Ectodermal cell (in vitro differentiated cells): ENCODE results near the gene YTHDC2.

Experiments
- H3K27ac ChIP-seq: 2 replicates; pipeline ENCODE4 v1.7.0; 2013; ENCODE audit warnings: mild to moderate bottlenecking, low read depth, low read length; ENCODE audit not compliant: insufficient read depth, poor library complexity, severe bottlenecking
- H3K27me3 ChIP-seq: 2 replicates; pipeline ENCODE4 v1.7.0; 2013; ENCODE audit warnings: mild to moderate bottlenecking, low read length; ENCODE audit not compliant: insufficient read depth, control insufficient read depth, poor library complexity, severe bottlenecking
- H3K36me3 ChIP-seq: one replicate; pipeline ENCODE4 v1.7.0; 2013; ENCODE audit warnings: low read length; ENCODE audit not compliant: control insufficient read depth, insufficient read depth
- H3K4me1 ChIP-seq: one replicate; pipeline ENCODE4 v1.7.0; 2013; ENCODE audit warnings: low read length; ENCODE audit not compliant: control insufficient read depth, insufficient read depth
- H3K4me3 ChIP-seq: 2 replicates; pipeline ENCODE4 v1.7.0; 2013; ENCODE audit warnings: low read depth, low read length, control low read depth; ENCODE audit not compliant: insufficient read depth
- H3K9me3 ChIP-seq: 2 replicates; pipeline ENCODE4 v1.7.0; 2013; ENCODE audit warnings: mild to moderate bottlenecking, low read length, moderate library complexity; ENCODE audit not compliant: control insufficient read depth
- WGBS, 2 experiments: methylation state at CpG; one replicate each; pipeline ENCODE4 v1.1.7; 2013; ENCODE audit warnings: missing lambda C conversion rate in 2 of 2; 5-methylcytosine and 5-hydroxymethylcytosine counted together

The YTHDC2 gene

DNA sequence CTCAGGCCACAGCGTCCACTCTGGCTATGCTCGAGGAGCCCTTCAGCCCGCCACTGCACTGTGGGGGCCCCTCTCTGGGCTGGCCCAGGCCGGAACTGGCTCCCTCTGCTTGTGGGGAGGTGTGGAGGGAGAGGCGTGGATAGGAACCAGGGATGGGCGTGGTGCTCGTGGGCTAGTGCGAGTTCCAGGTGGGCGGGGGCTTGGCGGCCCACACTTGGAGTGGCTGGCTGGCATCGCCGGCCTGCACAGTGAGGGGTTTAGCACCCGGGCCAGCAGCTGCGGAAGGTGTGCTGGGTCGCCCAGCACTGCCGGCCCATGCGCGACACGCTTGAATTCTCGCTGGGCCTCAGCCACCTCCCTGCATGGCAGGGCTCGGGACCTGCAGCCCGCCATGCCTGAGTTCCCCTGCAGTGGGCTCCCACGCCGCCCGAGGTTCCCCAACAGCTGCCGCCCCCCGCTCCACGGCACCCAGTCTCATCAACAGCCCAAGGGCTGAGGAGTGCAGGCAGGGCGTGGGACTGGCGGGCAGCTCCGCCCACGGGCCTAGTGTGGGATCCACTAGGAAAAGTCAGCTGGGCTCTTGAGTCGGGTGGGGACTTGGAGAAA lies 103.8 kb downstream of the YTHDC2 start:
- 96 to 97% methylated on average over 33 of the region's 33 CpGs for WGBS, 2 experiments
- Histone ChIP-seq H3K27ac (no peak overlapping the region), H3K9me3 (no peaks in the 10 kb centered on the region), H3K27me3 (no peaks in the 10 kb centered on the region), H3K36me3 (no peaks in the 10 kb centered on the region), H3K4me3 (no peak overlapping the region), H3K4me1 (no peaks in the 10 kb centered on the region)

DNA sequence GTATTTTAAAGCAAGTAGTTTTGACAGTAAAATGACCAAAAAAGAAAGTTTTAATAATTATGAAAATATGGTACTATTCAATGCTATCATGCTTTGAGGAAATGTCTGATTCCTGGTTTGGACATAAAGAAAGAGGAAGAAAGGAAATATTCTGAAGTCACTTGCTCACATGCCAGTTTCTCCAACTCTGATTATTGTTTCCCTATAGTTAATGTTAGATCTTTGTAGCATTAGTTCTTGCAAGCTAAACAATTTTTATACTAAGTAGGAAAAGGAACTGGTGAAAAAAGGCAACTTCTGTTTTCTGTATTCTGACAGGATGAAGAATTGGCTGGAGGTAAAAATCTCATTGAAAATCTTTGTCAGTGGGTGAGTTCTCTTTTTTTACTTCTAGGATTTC lies 119.5 kb downstream of the YTHDC2 start:
- Histone ChIP-seq H3K36me3 (no peaks in the 10 kb centered on the region), H3K4me1 (no peaks in the 10 kb centered on the region), H3K4me3 (no peak overlapping the region), H3K9me3 (no peaks in the 10 kb centered on the region), H3K27me3 (no peaks in the 10 kb centered on the region), H3K27ac (no peak overlapping the region)

DNA sequence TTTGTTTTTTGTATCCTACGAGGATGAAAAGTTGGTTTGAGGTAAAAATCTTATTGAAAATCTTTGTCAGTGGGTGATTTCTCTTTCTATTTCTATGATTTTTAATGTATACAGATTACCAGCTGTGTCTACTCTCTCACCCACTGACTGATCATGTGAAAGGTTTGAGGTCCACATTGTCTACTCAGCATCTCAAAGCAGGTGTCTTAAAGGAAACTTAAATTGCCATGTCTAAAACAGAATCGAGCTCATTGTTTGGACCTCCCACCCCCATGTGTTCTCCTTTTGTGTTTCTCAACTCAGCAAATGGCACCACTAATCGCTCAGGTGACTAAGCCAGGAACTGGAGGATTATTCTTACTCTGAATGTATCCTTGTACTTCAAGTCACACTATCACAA lies 121.5 kb downstream of the YTHDC2 start:
- no peaks in the 10 kb centered on the region for H3K9me3 ChIP-seq
- H3K4me3 ChIP-seq = no peak overlapping the region
- no peaks in the 10 kb centered on the region for H3K4me1 ChIP-seq
- H3K27me3 ChIP-seq = no peaks in the 10 kb centered on the region
- H3K36me3 ChIP-seq = no peaks in the 10 kb centered on the region
- H3K27ac ChIP-seq = no peak overlapping the region
- 83 to 89% methylated on average over 3 of the region's 3 CpGs for WGBS, 2 experiments

DNA sequence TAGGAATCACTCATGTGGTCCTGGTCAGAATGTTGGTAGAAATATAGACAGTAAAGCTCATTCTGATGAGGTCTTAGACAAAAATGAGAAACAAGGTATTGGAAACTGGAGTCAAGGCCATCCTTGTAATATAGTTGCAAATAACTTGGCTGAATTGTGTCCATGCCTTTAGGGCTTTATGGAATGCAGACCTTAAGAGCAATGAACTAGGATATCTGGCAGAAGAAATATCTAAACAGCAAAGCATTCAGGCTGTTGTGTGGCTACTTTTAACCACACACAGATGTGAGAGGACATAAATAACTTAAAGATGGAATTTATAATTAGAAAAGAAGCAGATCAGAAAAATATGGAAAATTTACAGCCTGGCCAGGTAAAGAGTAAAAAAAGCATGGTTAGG lies 128.2 kb downstream of the YTHDC2 start:
- Histone ChIP-seq H3K9me3 (no peaks in the 10 kb centered on the region), H3K27me3 (no peaks in the 10 kb centered on the region), H3K4me1 (no peaks in the 10 kb centered on the region), H3K4me3 (no peak overlapping the region), H3K36me3 (no peaks in the 10 kb centered on the region), H3K27ac (no peak overlapping the region)
